Cerebellar nuclear complex (tissue), 1 donor: Measurements from ENCODE around the gene SRBD1.

Experiments
- DNase-seq, 2 experiments: peaks; one replicate each; lab custom pipeline; 2025; lab: John Stamatoyannopoulos, UW

The SRBD1 gene

DNA sequence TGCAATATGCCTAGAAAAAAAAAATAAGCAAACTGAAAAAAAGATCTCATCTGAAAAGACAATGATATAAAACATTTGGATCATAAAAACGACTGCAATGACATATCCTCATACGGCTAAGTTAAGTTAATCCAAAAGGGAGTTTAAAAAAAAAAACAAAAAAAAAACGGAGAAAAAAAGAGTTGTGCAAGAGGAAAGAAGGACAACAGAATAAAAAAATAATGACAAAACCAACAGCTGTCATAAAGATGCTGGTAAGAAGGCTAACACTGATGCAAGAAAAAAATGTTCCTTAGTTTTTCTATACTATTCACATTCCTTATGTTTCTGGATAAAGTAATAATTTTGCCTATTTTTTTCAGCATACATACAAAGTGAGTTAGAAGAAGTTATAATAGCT lies 192.5 kb downstream of the SRBD1 start:
- no peak for DNase-seq

DNA sequence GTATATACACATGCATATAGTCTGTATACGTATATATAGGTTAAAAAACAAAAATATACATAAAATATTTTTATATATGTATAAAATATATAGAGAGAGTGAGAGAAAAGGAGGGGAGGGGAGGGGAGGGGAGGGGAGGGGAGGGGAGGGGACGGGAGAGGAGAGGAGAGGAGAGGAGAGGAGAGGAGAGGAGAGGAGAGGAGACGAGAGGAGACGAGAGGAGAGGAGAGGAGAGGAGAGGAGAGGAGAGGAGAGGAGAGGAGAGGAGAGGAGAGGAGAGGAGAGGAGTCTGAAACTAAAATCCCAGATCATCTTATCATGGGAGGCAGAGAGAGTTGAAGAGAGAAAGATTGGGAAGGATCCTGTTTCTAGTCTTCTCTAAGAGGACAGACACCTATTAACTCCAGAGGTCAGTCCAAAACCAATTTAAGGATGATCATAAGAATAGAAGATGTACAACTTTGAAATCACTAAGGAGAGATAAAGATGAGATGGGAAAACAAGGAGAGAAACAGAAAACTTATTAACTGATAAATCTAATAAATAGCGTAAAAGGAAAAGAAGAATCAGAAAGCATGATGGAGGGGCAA lies 195.4 kb downstream of the SRBD1 start:
- no peak for DNase-seq

DNA sequence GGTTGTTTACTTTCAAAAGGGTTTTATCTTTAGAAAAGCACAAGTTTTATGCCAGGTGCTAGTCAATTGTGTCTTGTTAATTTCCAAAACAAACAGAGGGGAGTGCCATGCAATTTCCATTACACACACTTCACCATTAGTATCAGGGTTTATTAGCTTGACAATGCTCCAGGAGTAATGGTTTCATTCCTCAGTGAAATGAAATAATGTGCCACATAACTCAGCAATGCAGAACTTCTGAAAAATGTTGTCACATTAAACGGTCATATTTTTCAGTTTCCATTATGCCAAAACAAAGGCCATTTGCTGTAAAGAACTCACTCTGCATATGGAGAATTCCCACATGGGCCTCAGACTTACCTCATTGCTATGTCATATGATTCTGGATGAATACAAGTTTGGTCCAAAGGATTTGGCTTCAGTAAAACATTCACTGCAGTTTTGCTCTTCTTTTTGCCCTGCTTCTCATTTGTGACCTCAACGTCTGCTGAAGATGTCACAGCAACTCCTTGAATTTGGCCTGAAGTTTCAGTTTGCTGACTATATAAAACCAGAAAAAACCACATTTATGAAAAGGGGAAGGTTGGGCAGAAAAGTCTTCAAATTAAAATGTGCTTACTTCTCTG lies 198.2 kb downstream of the SRBD1 start:
- no peak for DNase-seq

DNA sequence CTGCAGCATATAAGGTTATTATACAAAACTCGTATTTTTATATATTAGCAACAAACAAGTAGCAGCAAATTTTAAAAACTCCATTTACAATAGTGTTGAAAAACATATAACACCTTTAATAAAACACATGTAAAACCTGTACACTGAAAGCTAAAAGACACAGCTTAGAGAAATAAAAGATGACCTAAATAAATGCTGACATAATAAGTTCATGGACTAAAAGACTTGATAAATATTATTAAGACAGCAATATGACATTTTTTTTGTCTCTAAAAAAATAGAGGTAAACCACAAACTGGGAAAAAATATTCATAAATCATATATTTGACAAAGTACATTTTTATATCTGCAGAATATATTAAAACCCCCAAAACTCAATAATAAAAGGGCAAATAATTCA lies 201.4 kb downstream of the SRBD1 start:
- DNase-seq, result no peak

DNA sequence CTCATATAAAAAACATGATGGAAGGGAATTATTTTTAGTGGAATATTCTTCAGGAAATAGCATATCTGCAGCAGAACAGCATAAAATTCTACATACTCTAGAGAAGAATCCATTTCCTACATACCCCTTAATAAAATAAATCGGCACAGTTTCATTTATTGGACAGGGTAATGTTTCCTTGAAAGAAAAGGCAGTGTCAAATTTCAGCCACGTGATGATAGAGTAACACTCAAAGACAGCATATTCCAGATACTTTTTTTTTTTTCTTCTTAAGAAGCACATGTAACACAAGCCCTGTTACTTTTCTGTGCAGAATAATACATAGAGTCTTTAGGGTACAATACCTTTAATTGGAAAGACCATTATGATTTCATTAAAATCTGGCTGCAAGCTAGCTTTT lies 204.4 kb downstream of the SRBD1 start:
- DNase-seq, result no peak

DNA sequence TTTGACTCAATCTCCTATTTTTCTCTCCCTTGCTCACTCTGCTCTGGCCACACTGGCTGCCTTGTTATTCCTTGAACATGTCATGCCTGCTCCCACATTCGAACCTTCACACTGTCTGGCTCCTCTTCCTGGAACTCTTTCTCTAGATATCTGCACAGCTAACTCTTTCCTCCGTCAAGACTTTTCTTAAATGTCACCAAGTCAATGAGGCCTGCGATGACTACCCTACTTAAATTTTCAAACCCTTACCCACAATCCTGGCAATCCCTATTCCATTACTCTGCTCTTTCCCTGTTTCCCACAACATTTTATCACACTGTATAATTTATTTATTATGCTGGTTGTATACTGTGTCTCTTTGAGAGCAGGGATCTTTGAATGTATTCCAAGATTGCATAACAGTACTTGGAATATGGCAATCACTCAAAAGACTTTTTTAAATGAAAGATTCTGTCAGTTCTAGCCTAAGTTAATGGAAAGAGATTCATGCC lies 206.2 kb downstream of the SRBD1 start:
- DNase-seq, result no peak

DNA sequence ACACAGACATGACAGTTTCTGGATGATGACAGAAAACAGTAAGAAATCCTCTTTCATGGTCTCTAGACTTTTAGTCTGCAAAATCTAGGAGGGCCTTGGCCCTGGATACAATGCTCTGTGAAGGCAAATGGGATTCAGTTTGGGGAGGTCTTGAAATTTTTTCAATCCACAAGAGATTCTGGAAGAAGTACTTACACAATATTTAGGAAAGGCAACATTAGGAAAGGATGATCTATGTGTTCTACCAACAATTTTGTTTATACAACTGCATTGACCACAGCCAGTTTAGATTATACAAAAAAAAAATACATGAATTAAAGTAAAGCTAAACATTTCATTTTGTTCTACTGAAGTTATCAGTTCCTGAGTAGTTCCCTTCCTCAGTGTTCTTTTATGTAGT lies 208.0 kb downstream of the SRBD1 start:
- no peak for DNase-seq

DNA sequence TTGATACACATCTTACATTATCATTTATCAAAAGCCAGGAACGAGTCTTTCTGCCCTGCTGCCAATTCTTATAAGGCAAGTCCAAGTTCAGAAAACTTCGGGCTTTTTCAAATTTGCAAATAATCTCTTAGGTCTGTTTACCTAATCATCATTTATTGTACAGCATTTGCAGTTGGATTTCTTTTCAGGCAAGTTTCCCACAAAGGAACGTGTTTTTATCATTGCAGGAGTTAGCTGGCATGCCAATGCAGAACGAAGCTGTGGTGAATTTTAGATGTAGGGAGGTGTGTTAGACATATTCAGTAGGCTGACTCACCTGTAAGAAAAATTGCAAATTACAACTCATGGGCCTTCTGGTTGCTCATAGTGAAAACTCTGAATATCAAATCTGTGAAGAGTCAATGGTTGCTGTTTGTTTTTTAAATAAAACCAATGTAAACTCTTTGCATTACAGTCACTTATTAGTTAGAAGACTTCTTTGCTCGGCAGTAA lies 209.6 kb downstream of the SRBD1 start:
- no peak for DNase-seq

DNA sequence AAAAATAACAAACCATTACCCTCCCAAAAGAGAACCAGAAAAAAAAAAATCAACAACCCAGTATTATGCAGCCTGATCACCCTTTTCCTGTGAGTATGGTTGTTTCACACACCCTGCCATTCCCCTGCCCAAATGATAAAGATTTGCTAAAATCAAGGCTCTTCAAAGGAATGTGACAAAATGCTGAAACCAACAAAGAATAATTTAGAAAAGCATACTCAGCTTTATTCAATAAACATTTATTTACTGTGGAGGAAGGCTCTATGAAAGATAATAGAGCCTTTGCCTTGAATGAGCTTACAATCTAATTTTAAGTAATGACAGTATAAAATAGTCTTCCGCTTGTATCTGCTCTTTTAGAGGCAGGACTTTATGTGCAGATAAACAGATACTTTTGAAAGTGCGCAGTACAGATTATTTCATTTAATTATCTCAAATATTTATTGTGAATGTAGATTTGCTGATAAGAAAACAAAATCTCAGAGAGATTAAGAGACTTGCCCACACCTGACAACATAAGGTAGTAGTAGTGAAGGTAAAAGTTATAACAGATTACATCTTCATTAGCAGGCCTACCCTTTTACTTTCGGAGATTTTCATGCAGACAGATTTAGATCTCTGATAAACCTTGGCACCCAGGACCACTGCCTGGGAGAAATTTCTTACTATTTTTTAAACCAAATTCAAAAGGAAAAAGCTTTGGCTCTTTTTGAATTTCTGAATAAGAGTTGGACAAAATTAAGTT lies 211.9 kb downstream of the SRBD1 start:
- no peak for DNase-seq

DNA sequence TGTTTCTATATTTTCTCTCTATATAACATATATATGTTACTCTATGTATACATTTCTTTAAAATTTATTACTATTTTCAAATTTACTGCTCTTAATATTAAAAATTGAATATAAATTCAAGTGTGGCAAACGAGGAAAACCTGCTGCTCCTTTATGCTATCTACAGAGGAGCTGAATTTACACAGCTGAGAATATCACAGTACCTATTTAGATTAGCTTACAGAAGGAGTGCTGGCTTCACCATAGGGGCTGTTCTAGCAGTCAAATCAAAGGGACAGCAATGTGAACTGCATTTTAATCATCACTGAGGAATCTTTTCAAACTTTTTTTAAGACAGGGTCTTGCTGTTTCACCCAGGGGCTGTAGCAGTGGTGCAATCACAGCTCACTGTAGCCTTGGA lies 213.8 kb downstream of the SRBD1 start:
- DNase-seq, result no peak

DNA sequence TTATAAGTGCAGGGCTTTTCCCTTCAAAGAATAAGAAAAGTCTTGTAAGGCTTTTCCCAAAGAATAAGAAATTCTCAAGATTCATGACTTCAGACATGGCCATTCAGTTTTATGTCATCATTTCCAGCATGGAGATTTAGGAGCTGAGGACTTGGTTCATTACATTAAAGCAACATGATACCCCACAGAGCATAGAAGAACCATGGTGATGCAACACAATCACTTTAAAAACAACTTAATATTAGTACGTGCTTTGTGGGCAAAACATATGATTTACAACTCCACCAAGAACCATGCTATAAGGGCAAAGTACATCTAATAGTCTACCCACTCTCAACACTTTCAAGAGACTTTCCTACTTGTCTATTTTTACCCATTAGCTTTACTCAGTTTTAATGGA lies 214.4 kb downstream of the SRBD1 start:
- DNase-seq, result no peak

DNA sequence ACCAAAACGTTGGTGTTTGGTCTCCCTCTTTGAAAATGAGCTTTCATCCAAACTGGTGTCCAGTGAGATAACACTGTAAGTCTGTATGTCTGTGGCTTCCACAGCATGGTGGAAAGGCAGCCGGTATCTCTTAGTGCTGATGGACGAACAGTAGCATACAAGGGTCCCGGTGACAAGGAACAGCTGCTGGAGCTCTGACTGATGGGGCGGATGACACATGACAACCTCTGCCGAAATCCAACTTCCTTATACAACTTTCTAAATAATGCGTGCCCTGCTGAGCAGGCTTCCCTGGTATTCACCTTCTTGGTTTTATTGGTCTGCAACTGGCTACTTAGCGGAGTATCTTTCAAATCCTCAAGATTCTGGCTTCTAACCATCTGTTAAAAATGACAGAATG lies 216.2 kb downstream of the SRBD1 start:
- DNase-seq, result no peak

DNA sequence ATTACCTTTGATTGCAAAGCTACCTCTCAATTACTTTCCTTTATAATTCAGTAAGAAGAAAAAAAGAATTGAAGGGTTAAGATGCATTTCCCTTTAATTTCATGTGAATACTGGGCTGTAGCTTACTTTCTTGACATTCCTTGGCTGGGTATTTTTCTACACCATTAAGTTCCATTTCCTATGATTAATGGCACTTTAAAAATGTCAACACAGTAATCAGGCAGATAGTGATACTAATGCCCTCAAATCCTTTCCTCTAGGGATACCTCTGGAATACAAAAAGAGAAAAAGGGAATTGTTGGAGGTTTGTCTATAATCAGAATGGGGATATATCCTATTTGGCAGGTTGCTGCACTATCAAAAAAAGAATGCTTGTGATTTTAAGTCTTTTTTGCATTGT lies 216.9 kb downstream of the SRBD1 start:
- no peak for DNase-seq

DNA sequence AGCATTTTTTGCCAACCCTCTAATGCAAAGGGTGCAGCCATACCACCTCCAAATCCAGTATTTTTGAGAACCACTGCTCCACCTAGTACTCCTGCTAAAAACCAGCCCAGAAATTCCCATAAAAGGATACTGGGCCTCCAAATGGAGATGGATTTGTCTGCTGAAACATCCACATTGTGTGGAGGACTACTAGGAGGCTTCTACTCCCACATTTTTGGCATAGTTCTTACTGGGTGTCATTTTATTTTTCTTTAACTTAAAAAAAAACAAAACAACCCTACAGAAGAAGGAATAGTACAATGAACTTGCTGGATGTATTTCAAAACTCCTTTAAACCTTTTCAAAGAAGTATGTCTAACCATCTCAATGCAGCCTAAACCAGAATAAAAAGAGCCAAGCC lies 219.2 kb downstream of the SRBD1 start:
- DNase-seq, result no peak

DNA sequence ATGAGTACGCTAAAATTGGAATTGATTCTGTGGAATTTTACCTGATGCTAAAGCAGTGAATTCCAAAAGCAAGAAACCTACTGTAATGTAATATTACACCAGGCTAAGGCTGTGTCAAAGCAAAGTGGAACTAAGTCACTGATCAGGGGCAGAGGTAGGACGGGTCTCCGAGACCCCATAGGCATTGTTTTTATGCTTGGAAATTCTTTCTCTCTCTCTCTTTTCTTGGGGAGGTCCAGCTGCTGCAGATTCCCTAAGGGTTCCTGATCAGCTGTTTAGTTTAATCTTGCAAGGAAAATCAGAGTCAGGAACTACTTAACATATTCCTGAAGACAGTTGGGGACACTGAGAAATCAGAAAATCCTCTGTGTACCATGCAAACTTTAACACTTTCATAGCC lies 220.2 kb downstream of the SRBD1 start:
- no peak for DNase-seq

DNA sequence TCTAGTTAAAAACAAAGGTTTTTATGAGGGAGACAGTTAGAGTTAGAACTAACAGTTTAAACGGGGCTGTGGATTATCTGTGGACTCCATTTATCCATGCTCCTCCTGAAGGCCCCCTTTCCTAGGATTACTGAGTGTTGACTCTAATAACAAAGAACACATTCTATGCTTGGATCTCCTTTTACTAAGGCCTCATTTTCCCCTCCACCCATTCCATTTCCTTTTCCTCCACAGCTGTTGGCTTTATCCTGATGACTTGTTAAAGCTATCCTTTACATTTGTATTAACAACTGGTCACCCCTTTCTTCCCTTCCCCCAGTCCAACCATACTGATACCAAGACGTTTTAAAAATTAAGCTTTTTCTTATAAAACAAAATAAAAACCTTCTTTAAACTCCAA lies 220.6 kb downstream of the SRBD1 start:
- no peak for DNase-seq

DNA sequence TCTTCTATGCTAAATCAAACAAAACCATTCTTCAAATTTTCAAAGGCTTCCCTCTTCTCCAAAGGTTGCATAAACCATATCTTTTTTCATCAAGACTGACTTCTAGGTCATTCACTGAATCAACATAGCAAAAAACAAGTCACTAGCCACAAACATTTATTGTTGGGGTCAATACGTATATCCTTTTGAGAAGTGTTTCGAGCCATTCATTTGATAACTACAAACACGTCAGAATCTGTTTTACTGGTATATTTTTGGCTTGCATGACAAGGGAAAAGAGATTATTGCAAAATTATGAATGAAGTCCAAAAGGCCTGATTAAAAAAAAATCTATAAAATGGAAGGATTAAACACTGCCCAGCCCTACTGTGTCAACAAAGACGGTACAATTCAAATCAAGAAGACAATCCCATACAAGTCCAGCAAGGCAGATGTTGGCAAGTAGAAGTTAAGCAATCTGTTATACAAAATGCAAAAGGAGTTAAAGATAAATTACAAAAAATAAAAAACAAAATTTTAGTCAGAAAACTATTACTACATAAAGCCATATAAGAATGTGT lies 222.4 kb downstream of the SRBD1 start:
- DNase-seq, result no peak

DNA sequence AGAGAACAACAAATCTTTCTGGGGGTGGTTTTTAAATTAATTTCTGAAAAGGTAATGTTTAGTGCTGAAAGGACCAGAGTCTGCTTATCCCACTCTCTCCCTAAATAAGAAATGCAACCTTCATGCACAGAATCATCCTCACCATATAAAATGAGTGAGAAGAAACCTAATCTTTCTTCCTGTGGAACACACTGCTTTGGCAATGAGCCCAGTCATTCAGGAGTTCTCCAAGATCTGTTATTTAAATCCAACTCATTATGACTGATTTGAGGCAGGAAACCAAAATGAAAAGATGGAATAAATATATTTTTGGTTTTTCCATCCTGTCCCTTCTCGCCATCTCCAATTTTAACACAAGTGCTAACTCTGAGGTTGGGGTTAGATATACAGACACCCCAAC lies 228.3 kb downstream of the SRBD1 start:
- DNase-seq, result no peak

DNA sequence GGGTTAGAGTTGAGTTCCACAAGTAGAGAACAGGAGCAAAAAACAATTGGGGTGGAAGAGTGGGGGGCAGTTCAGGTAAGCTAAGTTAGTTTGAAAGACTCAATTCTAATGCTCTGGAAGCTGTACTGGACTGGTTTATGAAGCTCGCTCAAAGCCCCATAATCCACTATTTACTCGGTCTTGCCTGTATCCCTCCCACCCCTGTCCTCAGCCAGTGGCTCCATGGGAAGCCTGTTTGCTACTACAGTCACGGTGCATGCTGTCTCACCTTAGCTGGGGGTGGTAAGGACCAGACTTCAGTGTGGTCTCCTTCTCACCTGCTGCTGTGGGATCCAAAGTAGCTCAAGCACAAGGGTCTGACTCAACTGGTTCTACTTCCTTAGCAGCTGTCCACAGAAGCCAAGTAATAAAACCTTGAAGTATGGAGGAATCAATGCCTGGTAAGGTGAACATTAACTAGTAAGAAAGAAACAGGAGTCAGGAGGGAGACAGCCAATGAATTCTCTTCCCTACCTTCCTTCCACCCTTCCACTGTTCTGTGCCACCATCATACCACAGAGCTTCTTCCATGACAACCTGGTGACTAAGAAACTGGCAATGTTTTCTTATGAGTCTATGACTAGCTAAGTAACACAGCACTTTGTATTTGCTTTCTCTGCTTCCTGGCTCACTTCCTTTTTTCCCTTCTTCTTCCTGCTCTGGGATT lies 230.8 kb downstream of the SRBD1 start:
- no peak for DNase-seq

DNA sequence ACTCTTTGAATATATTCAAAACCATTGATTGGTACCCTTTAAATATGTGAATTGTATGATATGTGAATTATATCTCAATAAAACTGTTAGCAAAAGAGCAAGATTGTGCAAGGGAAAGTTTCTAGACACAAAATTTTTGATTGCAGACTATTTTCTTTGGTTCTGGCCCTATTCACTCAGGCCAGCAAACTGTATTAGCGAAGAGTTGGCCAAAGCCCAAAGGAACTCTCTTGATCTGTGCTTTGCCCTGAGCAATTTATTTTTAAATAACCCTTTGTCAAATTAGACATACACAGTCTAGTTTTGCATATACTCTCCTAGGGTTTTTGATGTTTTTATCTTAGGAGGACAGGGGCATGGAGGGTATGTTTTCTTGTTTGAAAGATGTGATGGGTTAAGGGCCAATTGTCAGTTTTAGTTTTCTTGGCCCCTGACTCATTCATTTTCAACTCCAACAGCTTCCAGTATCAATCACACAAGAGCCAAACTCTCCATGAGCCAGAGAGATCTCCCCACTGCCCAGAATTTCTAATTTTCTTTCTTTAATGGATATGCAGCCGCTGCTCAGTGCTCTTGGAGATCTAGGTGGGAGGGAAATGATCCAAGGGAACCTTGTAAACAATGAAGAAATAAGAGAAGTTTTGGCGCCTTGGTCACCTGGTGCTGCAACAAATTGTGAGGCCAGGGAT lies 231.5 kb downstream of the SRBD1 start:
- no peak for DNase-seq

DNA sequence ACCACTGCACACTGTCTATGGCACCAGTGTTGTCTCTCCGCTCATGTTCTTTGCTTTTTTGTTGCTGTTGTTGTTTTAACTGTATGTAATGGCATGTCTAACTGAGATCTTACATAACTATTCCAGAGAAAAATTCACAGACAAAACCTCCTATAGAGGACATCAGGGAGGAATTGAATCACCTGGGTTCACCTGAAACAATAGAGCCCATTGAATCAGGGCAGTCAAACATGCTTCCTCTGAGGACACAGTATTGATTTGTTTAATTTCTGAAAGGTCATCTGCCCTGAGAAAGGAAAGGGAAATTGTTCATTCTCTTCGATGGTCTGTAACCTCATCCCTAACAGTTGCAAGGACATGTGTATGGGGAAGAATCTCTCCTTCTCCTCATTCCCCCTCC lies 237.5 kb downstream of the SRBD1 start:
- DNase-seq, result no peak

DNA sequence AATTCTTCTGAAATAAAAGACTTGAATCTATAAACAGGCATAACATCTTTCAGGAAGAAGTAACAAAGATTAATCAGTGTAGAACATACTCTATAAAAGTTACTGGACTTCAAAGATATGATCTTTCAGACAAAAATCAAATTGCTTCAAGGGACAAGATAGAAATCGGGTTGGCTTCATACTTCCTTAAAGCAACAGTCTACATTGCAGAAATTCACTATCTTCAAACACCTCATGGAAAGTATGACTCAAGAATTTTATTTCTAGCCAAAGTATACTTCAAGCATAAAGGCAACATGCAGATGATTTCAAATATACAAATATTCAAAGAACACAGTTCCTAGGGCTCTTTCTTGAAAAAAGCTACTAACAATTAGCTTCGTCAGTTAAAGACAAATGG lies 240.7 kb downstream of the SRBD1 start:
- DNase-seq, result no peak
